CD14-positive monocyte (primary cell): Measurements from ENCODE around the gene SLC6A7. TPM values are rescaled to one million over a fixed set of nuclear protein-coding genes. Genes with fewer than 3 reads are reported as not detected.
A peak's percentile ranks its signal among the peaks of the same experiment; 100 is the strongest.

Experiments used
- DNase-seq, 3 donors: peaks; one replicate each; pipeline ENCODE4 v3.0.0-alpha.2; 2011 to 2022
- H2AFZ ChIP-seq: 2 replicates; pipeline ENCODE4 v1.6.0; 2012; ENCODE audit warnings: mild to moderate bottlenecking, low read depth, low read length, inconsistent platforms; ENCODE audit not compliant: insufficient read depth, poor library complexity, severe bottlenecking
- H3K27ac ChIP-seq, 2 donors: 1 replicate in 1 of 2; 2 replicates in 1 of 2; pipeline ENCODE4 v1.5.1; 2012 to 2013; ENCODE audit warnings: low read length in 2 of 2, control low read depth in 1 of 2, inconsistent platforms in 1 of 2, low read depth in 1 of 2, mild to moderate bottlenecking in 1 of 2
- H3K27me3 ChIP-seq, 2 donors: one replicate each; pipeline versions ENCODE4 v1.6.0 to v1.6.1; 2011 to 2013; ENCODE audit warnings: low read length in 2 of 2; ENCODE audit not compliant: control insufficient read depth in 2 of 2, insufficient read depth in 2 of 2
- H3K36me3 ChIP-seq, 2 donors: replicated peaks in 1 of 2; 1 replicate in 1 of 2; 2 replicates in 1 of 2; pipeline versions ENCODE4 v1.5.1 to v1.6.1; 2012 to 2013; ENCODE audit warnings: low read length in 2 of 2, control low read depth in 1 of 2, inconsistent platforms in 1 of 2, mild to moderate bottlenecking in 1 of 2; ENCODE audit not compliant: insufficient read depth in 2 of 2, control insufficient read depth in 1 of 2
- H3K4me1 ChIP-seq, 2 donors: 1 replicate in 1 of 2; 2 replicates in 1 of 2; pipeline versions ENCODE4 v1.5.1 to v1.6.1; 2012 to 2013; ENCODE audit warnings: low read length in 2 of 2, control low read depth in 1 of 2, inconsistent platforms in 1 of 2, mild to moderate bottlenecking in 1 of 2, moderate library complexity in 1 of 2; ENCODE audit not compliant: insufficient read depth in 2 of 2, control insufficient read depth in 1 of 2
- H3K4me2 ChIP-seq: replicated peaks from 2 replicates; pipeline ENCODE3; 2012; ENCODE audit warnings: low read length, moderate library complexity, mild to moderate bottlenecking; ENCODE audit not compliant: poor library complexity, severe bottlenecking; ENCODE audit errors: extremely low read depth
- H3K4me3 ChIP-seq, 3 experiments: fragments of 200-600 bp in 1 of 3; sonication (generic) in 1 of 3; replicated peaks in 1 of 3; 1 replicate in 2 of 3; 2 replicates in 1 of 3; pipeline ENCODE4 v1.5.1; 2011 to 2013; ENCODE audit warnings: low read length in 3 of 3, mild to moderate bottlenecking in 3 of 3, control low read depth in 2 of 3, low read depth in 2 of 3, inconsistent platforms in 1 of 3, moderate library complexity in 1 of 3
- H3K79me2 ChIP-seq: 2 replicates; pipeline ENCODE4 v1.6.0; 2012; ENCODE audit warnings: mild to moderate bottlenecking, control low read depth, inconsistent platforms, low read length, moderate library complexity; ENCODE audit not compliant: insufficient read depth
- H3K9ac ChIP-seq: 2 replicates; pipeline ENCODE4 v1.6.0; 2017; ENCODE audit warnings: low read length, mild to moderate bottlenecking; ENCODE audit not compliant: insufficient read depth, poor library complexity, severe bottlenecking
- H3K9me3 ChIP-seq, 2 donors: replicated peaks in 1 of 2; 1 replicate in 1 of 2; 2 replicates in 1 of 2; pipeline versions ENCODE4 v1.5.1 to v1.6.1; 2012 to 2013; ENCODE audit warnings: low read length in 2 of 2, control low read depth in 1 of 2; ENCODE audit not compliant: control insufficient read depth in 1 of 2, insufficient read depth in 1 of 2
- H4K20me1 ChIP-seq: 2 replicates; pipeline ENCODE4 v1.6.0; 2012; ENCODE audit warnings: mild to moderate bottlenecking, low read length, control low read depth, moderate library complexity; ENCODE audit not compliant: insufficient read depth
- H3K27ac Mint-ChIP-seq, 7 donors: one replicate each; pipeline ENCODE4 v1.8.0; 2020; ENCODE audit warnings: mild to moderate bottlenecking in 7 of 7, mixed read lengths in 7 of 7, moderate library complexity in 6 of 7, inconsistent platforms in 2 of 7
- H3K27me3 Mint-ChIP-seq, 3 donors: one replicate each; pipeline ENCODE4 v1.8.0; 2021 to 2022; ENCODE audit warnings: low read depth in 3 of 3, mild to moderate bottlenecking in 3 of 3, mixed read lengths in 3 of 3, moderate library complexity in 3 of 3, inconsistent platforms in 1 of 3
- H3K36me3 Mint-ChIP-seq, 2 donors: one replicate each; pipeline ENCODE4 v1.8.0; 2020; ENCODE audit warnings: mixed read lengths in 2 of 2, inconsistent platforms in 1 of 2, mild to moderate bottlenecking in 1 of 2
- H3K4me1 Mint-ChIP-seq: one replicate; pipeline ENCODE4 v1.8.0; 2020; ENCODE audit warnings: mild to moderate bottlenecking, mixed read lengths
- H3K4me3 Mint-ChIP-seq, 2 donors: one replicate each; pipeline ENCODE4 v1.8.0; 2020; ENCODE audit warnings: mild to moderate bottlenecking in 2 of 2, mixed read lengths in 2 of 2, moderate library complexity in 1 of 2
- H3K9me3 Mint-ChIP-seq, 7 donors: one replicate each; pipeline ENCODE4 v1.8.0; 2020 to 2022; ENCODE audit warnings: mixed read lengths in 7 of 7, mild to moderate bottlenecking in 6 of 7, moderate library complexity in 6 of 7, inconsistent platforms in 2 of 7
- WGBS: methylation state at CpG from one replicate; pipeline ENCODE4 v1.1.5; 2013; ENCODE audit warnings: missing lambda C conversion rate; ENCODE audit not compliant: insufficient coverage; 5-methylcytosine and 5-hydroxymethylcytosine counted together
- intact Hi-C, 2 donors: fragments of 100-400 bp; cut with micrococcal nuclease; formaldehyde crosslinking; loops; one replicate each; pipeline versions ENCODE4 v1.15.0 to v1.15.1; 2023
- polyA plus RNA-seq, 3 donors: library from polyadenylated mRNA; depleted of rRNA in 1 of 3; unstranded in 2 of 3; stranded (reverse) in 1 of 3; fragments of 300-500 nt in 2 of 3; fragments of >200 nt in 1 of 3; fragmentation: Illumina TruSeq in 2 of 3; gene quantifications; 1 replicate in 2 of 3; 2 replicates in 1 of 3; pipeline ENCODE4 v1.2.3, GENCODE V29; 2012 to 2021
- TF ChIP-seq, protein P1 (sequence below): fragments of 200-600 bp; IDR thresholded peaks from one replicate; pipeline ENCODE4 v1.8.0; 2022; ENCODE audit warnings: antibody characterized with exemption, mild to moderate bottlenecking

The SLC6A7 gene
- polyA plus RNA-seq, 3 donors: 0.07 TPM; not detected in 2

DNA sequence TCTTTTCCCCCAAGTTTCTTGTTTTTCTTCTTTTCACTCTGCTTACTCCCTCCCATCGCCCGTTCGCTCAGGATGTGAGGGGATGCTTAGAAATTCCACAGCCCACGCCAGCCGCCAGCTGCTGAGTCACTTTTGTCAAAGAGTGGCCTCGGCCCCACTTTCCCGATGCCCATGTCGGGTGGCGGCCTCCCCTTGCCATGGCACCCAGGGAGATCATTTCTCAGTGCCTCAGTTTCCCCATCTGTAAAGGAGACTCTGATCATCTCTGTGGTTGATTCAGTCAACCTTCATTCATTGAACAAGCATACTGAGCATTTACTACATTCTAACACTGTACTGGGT, 33.9 kb upstream of the SLC6A7 start:
- peaks cover 0 to 2% (median 0%) of the 10 kb centered on the region in 7 donors for H3K9me3 Mint-ChIP-seq
- 6% methylated on average over 7 of the region's 9 CpGs for WGBS
- peaks cover 24 to 33% (median 27%) of the 10 kb centered on the region in 3 donors for H3K27me3 Mint-ChIP-seq
- Histone ChIP-seq H2AFZ (peak overlapping the region; percentile 19), H3K9ac (no peak overlapping the region), H3K4me2 (peak overlapping the region; percentile 59), H3K27me3 (peaks cover 0 to 18% of the 10 kb centered on the region in 2 donors), H4K20me1 (no peaks in the 10 kb centered on the region), H3K4me3 (peak overlapping the region in 2 of 3 experiments; percentile 3 to 56), H3K79me2 (no peaks in the 10 kb centered on the region), H3K9me3 (no peaks in the 10 kb centered on the region), H3K27ac (no peak overlapping the region), H3K4me1 (peaks cover 8 to 11% of the 10 kb centered on the region in 2 donors), H3K36me3 (no peaks in the 10 kb centered on the region)
- peaks cover 0 to 3% of the 10 kb centered on the region in 2 donors for H3K36me3 Mint-ChIP-seq
- intact Hi-C loops: no loop called here
- H3K4me3 Mint-ChIP-seq: peak overlapping the region; percentile 79 to 93
- no peak for DNase-seq
- H3K4me1 Mint-ChIP-seq: peaks cover 15% of the 10 kb centered on the region
- TF ChIP-seq, protein P1, sequence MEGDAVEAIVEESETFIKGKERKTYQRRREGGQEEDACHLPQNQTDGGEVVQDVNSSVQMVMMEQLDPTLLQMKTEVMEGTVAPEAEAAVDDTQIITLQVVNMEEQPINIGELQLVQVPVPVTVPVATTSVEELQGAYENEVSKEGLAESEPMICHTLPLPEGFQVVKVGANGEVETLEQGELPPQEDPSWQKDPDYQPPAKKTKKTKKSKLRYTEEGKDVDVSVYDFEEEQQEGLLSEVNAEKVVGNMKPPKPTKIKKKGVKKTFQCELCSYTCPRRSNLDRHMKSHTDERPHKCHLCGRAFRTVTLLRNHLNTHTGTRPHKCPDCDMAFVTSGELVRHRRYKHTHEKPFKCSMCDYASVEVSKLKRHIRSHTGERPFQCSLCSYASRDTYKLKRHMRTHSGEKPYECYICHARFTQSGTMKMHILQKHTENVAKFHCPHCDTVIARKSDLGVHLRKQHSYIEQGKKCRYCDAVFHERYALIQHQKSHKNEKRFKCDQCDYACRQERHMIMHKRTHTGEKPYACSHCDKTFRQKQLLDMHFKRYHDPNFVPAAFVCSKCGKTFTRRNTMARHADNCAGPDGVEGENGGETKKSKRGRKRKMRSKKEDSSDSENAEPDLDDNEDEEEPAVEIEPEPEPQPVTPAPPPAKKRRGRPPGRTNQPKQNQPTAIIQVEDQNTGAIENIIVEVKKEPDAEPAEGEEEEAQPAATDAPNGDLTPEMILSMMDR: no peak
- peak overlapping the region in 4 of 7 donors; percentile 20 to 60 (median 46) for H3K27ac Mint-ChIP-seq

DNA sequence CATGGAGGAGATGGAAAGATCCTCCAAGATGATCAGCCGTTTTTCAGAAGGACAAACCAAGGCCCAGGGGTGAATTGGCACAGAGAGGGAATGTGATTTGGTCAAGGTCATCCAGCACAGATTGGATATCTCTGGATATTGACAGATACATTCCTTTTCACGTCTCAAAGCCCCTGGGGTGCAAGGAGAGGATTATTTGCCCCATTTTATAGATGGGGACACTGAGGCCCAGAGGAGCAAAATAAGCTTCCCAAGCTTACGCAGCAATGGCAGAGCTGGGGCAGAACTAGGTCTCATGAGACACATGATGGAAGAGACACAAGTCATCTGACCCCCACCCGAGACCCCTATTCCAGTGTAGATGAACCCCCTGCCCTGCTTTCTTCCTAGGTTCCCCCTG, 33.3 kb upstream of the SLC6A7 start:
- H3K27ac ChIP-seq: no peak overlapping the region
- DNase-seq: no peak
- peaks cover 0 to 2% (median 0%) of the 10 kb centered on the region in 7 donors for H3K9me3 Mint-ChIP-seq
- no peak overlapping the region for H3K9ac ChIP-seq
- peaks cover 8 to 11% of the 10 kb centered on the region in 2 donors for H3K4me1 ChIP-seq
- intact Hi-C loops: no loop called here
- H2AFZ ChIP-seq: no peak overlapping the region
- TF ChIP-seq, protein P1: no peak
- no peak overlapping the region for H3K4me2 ChIP-seq
- peaks cover 15% of the 10 kb centered on the region for H3K4me1 Mint-ChIP-seq
- H3K9me3 ChIP-seq: no peaks in the 10 kb centered on the region
- no peaks in the 10 kb centered on the region for H3K36me3 ChIP-seq
- peaks cover 0 to 3% of the 10 kb centered on the region in 2 donors for H3K36me3 Mint-ChIP-seq
- peaks cover 0 to 18% of the 10 kb centered on the region in 2 donors for H3K27me3 ChIP-seq
- peaks cover 24 to 33% (median 25%) of the 10 kb centered on the region in 3 donors for H3K27me3 Mint-ChIP-seq
- H3K27ac Mint-ChIP-seq: no peak overlapping the region
- no peaks in the 10 kb centered on the region for H4K20me1 ChIP-seq
- no peaks in the 10 kb centered on the region for H3K79me2 ChIP-seq
- 93% methylated on average over 3 of the region's 4 CpGs for WGBS
- H3K4me3 ChIP-seq: no peak overlapping the region
- H3K4me3 Mint-ChIP-seq: peak overlapping the region in 1 of 2 donors; percentile 93
